Measurements from ENCODE around the gene DNLZ.

- TF ChIP-seq CTCF (IDR thresholded peaks at IDR 0.05; ENCODE audit: extremely low read depth in 1 of 2, insufficient read depth in 1 of 2, low read depth in 1 of 2, low read length in 2 of 2) (no peak), FOS (IDR thresholded peaks at IDR 0.05; ENCODE audit: borderline replicate concordance, insufficient read depth, low read length) (no peak), GATA2 (IDR thresholded peaks at IDR 0.05; ENCODE audit: insufficient read depth, insufficient read length, low read depth, low read length) (no peak), EZH2 (IDR thresholded peaks at IDR 0.05; ENCODE audit: borderline replicate concordance, low read depth, low read length, severe bottlenecking) (no peak), POLR2A (IDR thresholded peaks at IDR 0.05; ENCODE audit: low read depth, low read length) (no peak), POLR2AphosphoS5 (IDR thresholded peaks at IDR 0.05; ENCODE audit: insufficient read depth, low read depth, low read length) (no peak), MYC (IDR thresholded peaks at IDR 0.05; ENCODE audit: low read depth, low read length) (no peak), JUN (IDR thresholded peaks at IDR 0.05; ENCODE audit: borderline replicate concordance, insufficient read depth, insufficient read length, low read depth) (no peak)
Measured at GRCh38 chr9:136338511-136338910, 25.0 kb downstream of the DNLZ start.

Data from endothelial cell of umbilical vein (primary cell).